ENCODE results near the gene NCOR1.
"Not testable (repeated sequence)": the region's sequence is repeated elsewhere in the genome, so short reads cannot be mapped to it uniquely, and the experiment has no call there.

The NCOR1 gene

DNA sequence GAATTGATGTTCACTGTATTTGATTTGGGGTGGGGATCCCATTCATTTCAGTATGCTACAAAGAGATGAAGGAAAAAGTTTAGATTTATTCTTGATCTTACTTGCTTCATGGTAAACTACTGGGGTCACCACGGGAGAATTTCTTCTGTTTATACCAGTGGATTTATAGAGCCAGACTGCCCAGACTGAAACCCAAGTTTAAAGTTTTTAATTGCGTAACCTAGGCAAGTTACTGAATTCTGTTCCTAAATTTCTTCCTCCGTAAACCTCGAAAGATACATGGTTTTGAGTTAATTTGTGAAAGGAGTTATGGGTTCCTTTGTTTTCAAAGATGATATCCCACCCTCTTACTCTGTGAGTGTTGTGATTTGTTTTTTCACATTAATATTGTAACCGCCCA, 28.1 kb upstream of the NCOR1 start:
- POLR2A ChIA-PET: no interaction called here
- TF ChIP-seq, protein P1, sequence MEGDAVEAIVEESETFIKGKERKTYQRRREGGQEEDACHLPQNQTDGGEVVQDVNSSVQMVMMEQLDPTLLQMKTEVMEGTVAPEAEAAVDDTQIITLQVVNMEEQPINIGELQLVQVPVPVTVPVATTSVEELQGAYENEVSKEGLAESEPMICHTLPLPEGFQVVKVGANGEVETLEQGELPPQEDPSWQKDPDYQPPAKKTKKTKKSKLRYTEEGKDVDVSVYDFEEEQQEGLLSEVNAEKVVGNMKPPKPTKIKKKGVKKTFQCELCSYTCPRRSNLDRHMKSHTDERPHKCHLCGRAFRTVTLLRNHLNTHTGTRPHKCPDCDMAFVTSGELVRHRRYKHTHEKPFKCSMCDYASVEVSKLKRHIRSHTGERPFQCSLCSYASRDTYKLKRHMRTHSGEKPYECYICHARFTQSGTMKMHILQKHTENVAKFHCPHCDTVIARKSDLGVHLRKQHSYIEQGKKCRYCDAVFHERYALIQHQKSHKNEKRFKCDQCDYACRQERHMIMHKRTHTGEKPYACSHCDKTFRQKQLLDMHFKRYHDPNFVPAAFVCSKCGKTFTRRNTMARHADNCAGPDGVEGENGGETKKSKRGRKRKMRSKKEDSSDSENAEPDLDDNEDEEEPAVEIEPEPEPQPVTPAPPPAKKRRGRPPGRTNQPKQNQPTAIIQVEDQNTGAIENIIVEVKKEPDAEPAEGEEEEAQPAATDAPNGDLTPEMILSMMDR (IDR thresholded peaks at IDR 0.05; ENCODE audit: control extremely low read depth, extremely low read depth, low read depth, missing control alignments): no peak
- no peak for DNase-seq (ENCODE audit: extremely low spot score)
- CTCF ChIA-PET: interaction anchor here (1.4 kb wide), 1 partner anchor 44 kb away, joined by 3 read pairs; no protein-coding TSS in a partner anchor

DNA sequence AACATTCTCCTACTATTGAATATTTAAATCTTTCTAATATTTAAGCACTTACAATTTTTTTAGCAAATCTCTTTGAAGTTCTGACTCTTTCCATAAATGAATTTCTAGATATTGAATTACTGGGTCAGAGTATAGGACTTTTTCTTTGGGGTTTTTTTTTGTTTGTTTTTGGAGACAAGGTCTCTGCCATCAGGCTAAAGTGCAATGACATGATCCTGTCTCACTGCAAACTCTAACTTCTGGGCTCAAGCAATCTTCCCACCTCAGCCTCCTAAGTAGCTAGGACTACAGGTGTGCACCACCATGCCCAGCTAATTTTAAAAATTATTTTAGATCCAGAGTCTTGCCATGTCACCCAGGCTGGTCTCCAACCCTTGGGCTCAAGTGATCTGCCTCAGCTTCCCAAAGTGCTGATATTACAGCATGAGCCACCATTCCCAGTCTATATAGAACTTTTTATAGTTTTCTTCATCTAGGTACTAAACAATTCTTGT, 26.6 kb upstream of the NCOR1 start:
- POLR2A ChIA-PET: no interaction called here
- CTCF ChIA-PET: interaction anchor here (1.4 kb wide), 1 partner anchor 11 kb away, joined by 3 read pairs; no protein-coding TSS in a partner anchor
- no peak for DNase-seq (ENCODE audit: extremely low spot score)
- TF ChIP-seq, protein P1 (IDR thresholded peaks at IDR 0.05; ENCODE audit: control extremely low read depth, extremely low read depth, low read depth, missing control alignments): no peak

DNA sequence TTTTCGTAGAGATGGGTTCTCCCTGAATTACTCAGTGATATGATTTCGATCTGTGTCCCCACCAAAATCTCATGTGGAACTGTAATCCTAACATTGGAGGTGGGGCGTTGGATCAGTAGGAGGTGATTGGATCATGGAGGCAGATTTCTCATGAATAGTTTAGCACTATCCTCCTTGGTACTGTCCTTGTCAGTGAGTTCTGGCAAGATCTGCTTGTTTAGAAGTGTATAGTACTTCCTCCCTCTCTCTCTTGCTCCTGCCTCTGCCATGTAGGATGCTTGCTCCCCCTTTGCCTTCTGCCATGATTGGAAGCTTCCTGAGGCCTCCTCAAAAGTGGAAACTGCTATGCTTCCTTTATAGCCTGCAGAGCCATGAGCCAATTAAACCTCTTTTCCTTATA, 24.6 kb upstream of the NCOR1 start:
- ChIA-PET CTCF (no interaction called here), POLR2A (no interaction called here)
- no peak for DNase-seq (ENCODE audit: extremely low spot score)
- TF ChIP-seq, protein P1 (IDR thresholded peaks at IDR 0.05; ENCODE audit: control extremely low read depth, extremely low read depth, low read depth, missing control alignments): no peak

DNA sequence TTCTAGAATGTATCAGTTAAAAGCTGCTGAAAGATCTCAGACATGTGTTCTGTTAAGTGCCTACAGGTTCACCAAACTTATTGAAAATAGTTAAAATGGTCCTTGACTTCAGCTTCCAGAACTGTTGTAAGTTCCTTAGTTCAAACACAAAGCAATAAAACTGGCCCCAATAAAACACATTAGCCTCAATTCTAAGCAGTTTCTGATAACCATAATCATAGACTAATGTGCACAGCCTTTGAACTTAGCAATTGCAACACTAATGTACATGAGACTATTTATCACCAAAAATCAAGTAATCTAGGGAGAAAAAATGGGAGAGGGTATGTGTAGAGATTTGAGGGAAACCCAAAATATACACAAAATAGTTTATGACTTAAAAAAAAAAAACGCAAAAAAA, 17.1 kb upstream of the NCOR1 start:
- no peak for DNase-seq (ENCODE audit: extremely low spot score)
- TF ChIP-seq, protein P1 (IDR thresholded peaks at IDR 0.05; ENCODE audit: control extremely low read depth, extremely low read depth, low read depth, missing control alignments): no peak
- ChIA-PET CTCF (interaction anchor here (1.7 to 1.8 kb wide), 2 partner anchors 9 to 13 kb away, joined by 3 to 5 read pairs; no protein-coding TSS in a partner anchor), POLR2A (no interaction called here)

DNA sequence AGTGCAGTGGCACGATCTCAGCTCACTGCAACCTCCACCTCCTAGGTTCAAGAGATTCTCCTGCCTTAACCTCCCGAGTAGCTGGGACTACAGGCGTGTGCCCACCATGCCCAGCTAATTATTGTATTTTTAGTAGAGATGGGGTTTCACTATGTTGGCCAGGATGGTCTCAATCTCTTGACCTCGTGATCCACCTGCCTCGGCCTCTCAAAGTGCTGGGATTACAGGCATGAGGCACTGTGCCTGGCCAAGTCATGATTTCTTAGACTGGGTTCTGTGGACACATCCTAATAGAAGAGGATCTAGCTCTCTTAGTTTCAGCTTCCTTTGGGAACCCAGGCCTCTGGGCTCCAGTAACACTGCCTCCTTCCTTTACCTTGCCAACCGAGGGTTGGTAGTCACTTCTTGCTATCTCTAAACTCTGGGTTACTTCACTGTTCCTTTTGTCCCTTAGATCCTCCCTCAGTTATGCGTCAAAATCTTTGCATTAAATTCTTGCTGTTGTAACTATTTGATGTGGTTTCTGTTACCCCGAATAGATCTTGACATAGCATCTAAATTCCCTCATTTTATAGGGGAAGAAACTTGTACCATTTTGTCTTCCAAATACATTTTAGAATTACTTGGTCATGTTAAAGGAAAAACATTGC, 14.7 kb upstream of the NCOR1 start:
- DNase-seq (ENCODE audit: extremely low spot score); POLR2A ChIA-PET: not testable (repeated sequence)
- CTCF ChIA-PET: interaction anchor here (1.4 to 2.0 kb wide), 3 partner anchors 12 to 56 kb away, joined by 3 to 4 read pairs (median 4); no protein-coding TSS in a partner anchor

DNA sequence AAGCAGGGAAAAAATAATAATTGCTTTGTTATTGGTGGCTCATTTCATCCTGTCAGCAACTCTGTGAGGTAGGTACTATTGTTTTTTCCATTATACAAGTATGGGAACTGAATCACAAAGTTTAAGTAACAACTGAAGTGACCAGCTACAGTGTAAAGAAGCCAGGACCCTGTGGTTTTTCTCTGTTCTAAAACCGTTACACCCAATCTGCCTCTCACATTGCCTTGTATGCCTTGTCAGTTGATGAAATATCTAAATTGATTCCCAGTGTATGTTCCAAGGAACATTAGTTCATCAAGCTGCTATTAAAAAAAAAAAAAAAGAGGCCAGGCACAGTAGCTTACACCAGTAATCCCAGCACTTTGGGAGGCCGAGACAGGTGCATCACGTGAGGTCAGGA, 7.1 kb upstream of the NCOR1 start:
- POLR2A ChIA-PET: no interaction called here

More for the DNA sequence above, 7.1 kb upstream of the NCOR1 start:
- CTCF ChIA-PET: interaction anchor here (1.2 to 2.3 kb wide), 3 partner anchors 12 to 63 kb away, joined by 3 to 5 read pairs (median 5); no protein-coding TSS in a partner anchor
- TF ChIP-seq, protein P1 (IDR thresholded peaks at IDR 0.05; ENCODE audit: control extremely low read depth, extremely low read depth, low read depth, missing control alignments): no peak
- DNase-seq (ENCODE audit: extremely low spot score): no peak

All from GM10248 (cell line).